MM.1S (cell line): ENCODE data around the gene PLEKHA1.

Experiments used
- DNase-seq: peaks from one replicate; pipeline ENCODE4 v3.0.0-alpha.2; 2015
- H2AFZ ChIP-seq: fragments of 300-600 bp; sonication (generic); 2 replicates; pipeline ENCODE4 v1.6.0; 2016; ENCODE audit warnings: antibody characterized with exemption, low read length
- H3F3A ChIP-seq: fragments of 300-600 bp; sonication (generic); 2 replicates; pipeline ENCODE4 v1.6.1; 2016; ENCODE audit warnings: mild to moderate bottlenecking, antibody characterized with exemption, low read length, moderate library complexity, mixed read lengths; ENCODE audit not compliant: insufficient read depth
- H3K27ac ChIP-seq: fragments of 300-600 bp; sonication (generic); 2 replicates; pipeline ENCODE4 v1.5.1; 2016; ENCODE audit warnings: mild to moderate bottlenecking, low read length
- H3K27me3 ChIP-seq: fragments of 300-600 bp; sonication (generic); replicated peaks from 2 replicates; pipeline ENCODE4 v1.6.0; 2016; ENCODE audit warnings: low read length; ENCODE audit not compliant: insufficient read depth
- H3K36me3 ChIP-seq: fragments of 300-600 bp; sonication (generic); replicated peaks from 2 replicates; pipeline ENCODE4 v1.6.1; 2016; ENCODE audit warnings: mild to moderate bottlenecking, low read length, mixed read lengths; ENCODE audit not compliant: insufficient read depth
- H3K4me1 ChIP-seq: fragments of 300-600 bp; sonication (generic); 2 replicates; pipeline ENCODE4 v1.6.1; 2016; ENCODE audit warnings: low read length, mixed read lengths
- H3K4me2 ChIP-seq: fragments of 300-600 bp; sonication (generic); 2 replicates; pipeline ENCODE4 v1.6.0; 2016; ENCODE audit warnings: low read depth, low read length
- H3K4me3 ChIP-seq: fragments of 300-600 bp; sonication (generic); 2 replicates; pipeline ENCODE4 v1.5.1; 2016; ENCODE audit warnings: low read length, mixed read lengths
- H3K79me2 ChIP-seq: fragments of 300-600 bp; sonication (generic); 2 replicates; pipeline ENCODE4 v1.6.1; 2016; ENCODE audit warnings: mixed run types, low read length, mixed read lengths
- H3K9ac ChIP-seq: fragments of 300-600 bp; sonication (generic); 2 replicates; pipeline ENCODE4 v1.6.1; 2016; ENCODE audit warnings: low read length, mixed read lengths
- H3K9me2 ChIP-seq: fragments of 300-600 bp; sonication (generic); replicated peaks from 2 replicates; pipeline ENCODE4 v1.6.1; 2016; ENCODE audit warnings: mild to moderate bottlenecking, low read length, mixed read lengths; ENCODE audit not compliant: insufficient read depth
- H3K9me3 ChIP-seq: fragments of 300-600 bp; sonication (generic); replicated peaks from 2 replicates; pipeline ENCODE4 v1.6.1; 2016; ENCODE audit warnings: mild to moderate bottlenecking, low read length, mixed read lengths; ENCODE audit not compliant: insufficient read depth
- H4K20me1 ChIP-seq: fragments of 300-600 bp; sonication (generic); 2 replicates; pipeline ENCODE4 v1.6.1; 2016; ENCODE audit warnings: mild to moderate bottlenecking, low read length, moderate library complexity, mixed read lengths; ENCODE audit not compliant: insufficient read depth
- EZH2 ChIP-seq: fragments of 300-600 bp; sonication (generic); optimal IDR thresholded peaks from 2 replicates; pipeline ENCODE3; 2017; ENCODE audit warnings: low read depth, mild to moderate bottlenecking, antibody characterized with exemption, low read length, mixed read lengths
- EZH2phosphoT487 ChIP-seq: fragments of 300-600 bp; sonication (generic); IDR thresholded peaks from 2 replicates; pipeline ENCODE4 v1.6.1; 2018; ENCODE audit warnings: antibody characterized with exemption, low read length
- TF ChIP-seq, protein P1 (sequence below): fragments of 300-600 bp; sonication (generic); IDR thresholded peaks from 2 replicates; pipeline ENCODE4 v1.5.1; 2016; ENCODE audit warnings: antibody characterized with exemption, low read length, mixed read lengths

The PLEKHA1 gene

DNA sequence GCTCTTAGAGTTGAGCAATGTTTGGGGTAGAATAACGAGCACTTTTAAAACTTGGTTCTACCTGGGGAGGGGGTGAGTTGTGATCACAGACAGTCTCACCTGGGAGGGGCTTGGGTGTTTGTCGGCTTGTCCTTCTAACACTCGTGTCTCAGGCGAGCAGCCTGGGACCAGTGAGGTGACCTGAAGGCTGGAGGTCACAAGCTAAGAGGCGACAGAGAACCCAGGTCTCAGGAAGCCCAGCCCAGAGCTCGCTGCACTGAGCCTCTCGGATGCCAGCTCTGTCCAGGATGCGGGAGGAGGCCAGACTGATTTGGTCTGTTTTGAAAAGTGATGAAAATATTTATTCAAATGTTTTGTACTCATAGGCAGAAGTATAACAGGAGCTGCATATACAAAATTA, 98.6 kb downstream of the PLEKHA1 start:
- Histone ChIP-seq H3K79me2 (no peaks in the 10 kb centered on the region), H3K9me3 (no peaks in the 10 kb centered on the region), H3K4me3 (no peak overlapping the region), H3K36me3 (no peaks in the 10 kb centered on the region), H3K27ac (no peak overlapping the region), H3K4me2 (no peak overlapping the region), H2AFZ (no peak overlapping the region), H3K27me3 (peaks cover 10% of the 10 kb centered on the region; the same call in 1 of the 2 replicates), H3F3A (no peaks in the 10 kb centered on the region), H3K4me1 (no peaks in the 10 kb centered on the region), H3K9ac (no peak overlapping the region), H4K20me1 (no peaks in the 10 kb centered on the region), H3K9me2 (no peaks in the 10 kb centered on the region)
- no peak for DNase-seq
- TF ChIP-seq EZH2 (no peak), EZH2phosphoT487 (no peak)
- TF ChIP-seq, protein P1, sequence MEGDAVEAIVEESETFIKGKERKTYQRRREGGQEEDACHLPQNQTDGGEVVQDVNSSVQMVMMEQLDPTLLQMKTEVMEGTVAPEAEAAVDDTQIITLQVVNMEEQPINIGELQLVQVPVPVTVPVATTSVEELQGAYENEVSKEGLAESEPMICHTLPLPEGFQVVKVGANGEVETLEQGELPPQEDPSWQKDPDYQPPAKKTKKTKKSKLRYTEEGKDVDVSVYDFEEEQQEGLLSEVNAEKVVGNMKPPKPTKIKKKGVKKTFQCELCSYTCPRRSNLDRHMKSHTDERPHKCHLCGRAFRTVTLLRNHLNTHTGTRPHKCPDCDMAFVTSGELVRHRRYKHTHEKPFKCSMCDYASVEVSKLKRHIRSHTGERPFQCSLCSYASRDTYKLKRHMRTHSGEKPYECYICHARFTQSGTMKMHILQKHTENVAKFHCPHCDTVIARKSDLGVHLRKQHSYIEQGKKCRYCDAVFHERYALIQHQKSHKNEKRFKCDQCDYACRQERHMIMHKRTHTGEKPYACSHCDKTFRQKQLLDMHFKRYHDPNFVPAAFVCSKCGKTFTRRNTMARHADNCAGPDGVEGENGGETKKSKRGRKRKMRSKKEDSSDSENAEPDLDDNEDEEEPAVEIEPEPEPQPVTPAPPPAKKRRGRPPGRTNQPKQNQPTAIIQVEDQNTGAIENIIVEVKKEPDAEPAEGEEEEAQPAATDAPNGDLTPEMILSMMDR, result no peak

DNA sequence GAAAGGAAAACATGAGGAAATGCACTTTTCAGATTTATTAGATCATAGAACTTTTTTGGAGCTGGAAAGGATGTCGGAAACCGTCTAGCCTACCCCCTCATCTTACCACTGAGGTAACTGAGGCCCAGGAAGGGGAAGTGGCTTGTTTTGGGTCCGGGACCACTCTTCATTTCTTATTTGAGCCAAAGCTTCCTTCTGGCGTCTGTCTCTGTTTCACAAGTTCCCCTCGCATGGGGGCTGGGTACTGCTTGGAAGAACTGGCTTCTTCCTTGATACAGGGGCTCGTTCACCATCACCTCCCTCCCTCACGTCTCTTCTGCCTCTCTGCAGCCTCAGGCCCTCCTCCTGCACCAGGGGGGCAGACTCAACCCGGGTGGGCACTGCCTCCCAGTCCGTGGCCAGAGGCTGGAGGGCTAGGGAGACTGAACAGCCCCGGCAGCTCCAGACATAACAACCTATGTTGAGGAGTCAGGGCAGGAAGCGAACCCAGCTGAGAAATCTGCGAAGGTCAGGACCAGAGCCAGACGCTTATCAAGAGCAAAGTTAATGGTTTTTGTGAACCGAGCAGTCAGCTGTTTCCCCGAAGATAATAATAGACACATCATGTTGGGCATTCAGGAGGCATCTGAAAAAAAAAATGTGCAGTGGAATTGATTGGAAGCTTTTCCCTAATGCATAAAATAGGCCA, 99.8 kb downstream of the PLEKHA1 start:
- no peaks in the 10 kb centered on the region for H4K20me1 ChIP-seq
- H3K4me1 ChIP-seq, result no peaks in the 10 kb centered on the region
- H2AFZ ChIP-seq, result no peak overlapping the region
- H3F3A ChIP-seq, result no peaks in the 10 kb centered on the region
- no peaks in the 10 kb centered on the region for H3K79me2 ChIP-seq
- H3K27me3 ChIP-seq, result peaks cover 10% of the 10 kb centered on the region; the same call in 1 of the 2 replicates
- TF ChIP-seq, protein P1, result no peak
- TF ChIP-seq EZH2phosphoT487 (no peak), EZH2 (no peak)
- no peak overlapping the region for H3K9ac ChIP-seq
- DNase-seq, result no peak
- no peaks in the 10 kb centered on the region for H3K9me3 ChIP-seq
- no peak overlapping the region for H3K27ac ChIP-seq
- H3K4me2 ChIP-seq, result no peak overlapping the region
- no peaks in the 10 kb centered on the region for H3K9me2 ChIP-seq
- H3K36me3 ChIP-seq, result no peaks in the 10 kb centered on the region
- H3K4me3 ChIP-seq, result no peak overlapping the region

DNA sequence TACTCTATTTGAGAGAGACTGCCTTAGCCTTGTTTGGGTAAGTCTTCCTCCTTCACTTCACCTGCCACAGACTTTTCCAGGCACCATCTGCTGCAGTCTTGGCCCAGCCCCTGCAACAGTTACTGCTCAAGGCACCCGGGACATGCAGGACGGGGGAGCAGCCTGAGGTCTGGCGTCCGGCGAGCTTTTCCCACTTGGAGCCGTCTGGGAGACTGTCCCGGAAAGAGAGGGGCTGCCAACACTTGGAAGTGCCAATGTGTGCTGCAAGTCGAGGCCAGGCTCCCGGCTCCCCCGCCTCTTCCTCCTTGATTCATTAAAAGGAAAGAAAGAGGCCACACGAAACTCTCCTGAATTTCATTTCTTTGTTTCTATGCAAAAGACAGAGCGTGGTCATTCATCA, 100.6 kb downstream of the PLEKHA1 start:
- Histone ChIP-seq H3K9me3 (no peaks in the 10 kb centered on the region), H3K4me3 (no peak overlapping the region), H3K9me2 (no peaks in the 10 kb centered on the region), H2AFZ (no peak overlapping the region), H3K27me3 (peaks cover 10% of the 10 kb centered on the region; the same call in 1 of the 2 replicates), H3K9ac (no peak overlapping the region), H3K27ac (no peak overlapping the region), H3K36me3 (no peaks in the 10 kb centered on the region), H3K79me2 (no peaks in the 10 kb centered on the region), H3F3A (no peaks in the 10 kb centered on the region), H3K4me1 (no peaks in the 10 kb centered on the region), H4K20me1 (no peaks in the 10 kb centered on the region), H3K4me2 (no peak overlapping the region)
- no peak for DNase-seq
- TF ChIP-seq, protein P1, result no peak
- TF ChIP-seq EZH2 (no peak), EZH2phosphoT487 (no peak)
